B cell (primary cell): ENCODE measurements around the gene ARPC1A. TPM values are rescaled to one million over a fixed set of nuclear protein-coding genes. Genes with fewer than 3 reads are reported as not detected.
"Not testable (repeated sequence)": the region's sequence is repeated elsewhere in the genome, so short reads cannot be mapped to it uniquely, and the experiment has no call there.

Experiments
- ATAC-seq: fragments of 200-7000 bp; cut with Tn5 transposase; one replicate; pipeline ENCODE4 v1.10.0; 2021; ENCODE audit warnings: low read depth, mild to moderate bottlenecking, moderate number of reproducible peaks, moderate library complexity
- CTCF ChIA-PET: fragments of 350-600 bp; sonication (Branson Sonifier 250); formaldehyde crosslinking; loops from one replicate; lab custom pipeline; 2021; ENCODE audit warnings: antibody characterized with exemption, inconsistent platforms; lab: Charles Lee
- POLR2A ChIA-PET: fragments of 350-600 bp; sonication (Branson Sonifier 250); formaldehyde crosslinking; loops from one replicate; lab custom pipeline; 2021; ENCODE audit warnings: antibody characterized with exemption; lab: Charles Lee
- DNase-seq: peaks from one replicate; pipeline ENCODE4 v3.0.0; 2013
- H2AFZ ChIP-seq: 2 replicates; pipeline ENCODE4 v1.6.1; 2012; ENCODE audit warnings: mild to moderate bottlenecking, low read depth, low read length; ENCODE audit not compliant: insufficient read depth, poor library complexity, severe bottlenecking
- H3K27ac ChIP-seq, 2 donors: 1 replicate in 1 of 2; 2 replicates in 1 of 2; pipeline ENCODE4 v1.5.1; 2012 to 2013; ENCODE audit warnings: low read length in 2 of 2, mild to moderate bottlenecking in 2 of 2, moderate library complexity in 1 of 2
- H3K27me3 ChIP-seq, 4 experiments: fragments of 200-600 bp in 1 of 4; sonication (generic) in 1 of 4; replicated peaks in 1 of 4; 1 replicate in 2 of 4; 2 replicates in 2 of 4; pipeline versions ENCODE4 v1.6.1 to v1.7.0; 2013 to 2016; ENCODE audit warnings: low read length in 3 of 4, mild to moderate bottlenecking in 2 of 4, mixed read lengths in 1 of 4, moderate library complexity in 1 of 4; ENCODE audit not compliant: insufficient read depth in 4 of 4, control insufficient read depth in 3 of 4; ENCODE audit errors: control extremely low read depth in 1 of 4
- H3K36me3 ChIP-seq, 2 experiments: replicated peaks in 1 of 2; 1 replicate in 1 of 2; 2 replicates in 1 of 2; pipeline versions ENCODE4 v1.6.1 to v1.7.1; 2013; ENCODE audit warnings: low read length in 1 of 2; ENCODE audit not compliant: insufficient read depth in 2 of 2, control insufficient read depth in 1 of 2; ENCODE audit errors: control extremely low read depth in 1 of 2, extremely low read depth in 1 of 2
- H3K4me1 ChIP-seq, 2 donors: fragments of 200-600 bp in 1 of 2; sonication (generic) in 1 of 2; 1 replicate in 1 of 2; 2 replicates in 1 of 2; pipeline versions ENCODE4 v1.5.1 to v1.6.1; 2013 to 2017; ENCODE audit warnings: low read length in 2 of 2; ENCODE audit not compliant: control insufficient read depth in 2 of 2, insufficient read depth in 2 of 2
- H3K4me2 ChIP-seq: replicated peaks from 2 replicates; pipeline ENCODE3; 2012; ENCODE audit warnings: mild to moderate bottlenecking, low read depth, low read length; ENCODE audit not compliant: poor library complexity, severe bottlenecking
- H3K4me3 ChIP-seq, 5 experiments: fragments of 200-600 bp in 1 of 5; sonication (generic) in 1 of 5; 1 replicate in 3 of 5; 2 replicates in 2 of 5; pipeline versions ENCODE4 v1.5.1 to v1.7.0; 2011 to 2016; ENCODE audit warnings: low read length in 4 of 5, mild to moderate bottlenecking in 4 of 5, low read depth in 2 of 5, control low read depth in 1 of 5, moderate library complexity in 1 of 5; ENCODE audit not compliant: insufficient read depth in 1 of 5; ENCODE audit errors: control extremely low read depth in 1 of 5, extremely low read depth in 1 of 5
- H3K79me2 ChIP-seq: fragments of 200-600 bp; sonication (generic); one replicate; pipeline ENCODE4 v1.6.0; 2016; ENCODE audit warnings: low read length; ENCODE audit not compliant: control insufficient read depth, insufficient read depth
- H3K9ac ChIP-seq: fragments of 200-600 bp; sonication (generic); 2 replicates; pipeline ENCODE4 v1.6.1; 2017; ENCODE audit warnings: mild to moderate bottlenecking, low read length, moderate library complexity
- H3K9me3 ChIP-seq, 3 donors: one replicate each; pipeline versions ENCODE4 v1.6.1 to v1.7.1; 2013; ENCODE audit warnings: low read length in 2 of 3; ENCODE audit not compliant: control insufficient read depth in 2 of 3, insufficient read depth in 1 of 3; ENCODE audit errors: control extremely low read depth in 1 of 3
- H4K20me1 ChIP-seq: 2 replicates; pipeline ENCODE4 v1.6.0; 2012; ENCODE audit warnings: mild to moderate bottlenecking, low read length; ENCODE audit not compliant: insufficient read depth, control insufficient read depth, poor library complexity, severe bottlenecking
- H3K27ac Mint-ChIP-seq: one replicate; pipeline ENCODE4 v1.8.0; 2021; ENCODE audit warnings: mixed read lengths
- H3K27me3 Mint-ChIP-seq: one replicate; pipeline ENCODE4 v1.8.0; 2021; ENCODE audit warnings: mixed read lengths
- H3K4me1 Mint-ChIP-seq: one replicate; pipeline ENCODE4 v1.8.0; 2021; ENCODE audit warnings: mixed read lengths
- H3K4me3 Mint-ChIP-seq: one replicate; pipeline ENCODE4 v1.8.0; 2021; ENCODE audit warnings: mixed read lengths
- H3K9me3 Mint-ChIP-seq: one replicate; pipeline ENCODE4 v1.8.0; 2022; ENCODE audit warnings: mixed read lengths; ENCODE audit not compliant: insufficient read depth
- EZH2 ChIP-seq: IDR thresholded peaks from 2 replicates; pipeline ENCODE4 v1.6.1; 2012; ENCODE audit warnings: borderline replicate concordance, low read depth, mild to moderate bottlenecking, moderate library complexity, low read length; ENCODE audit not compliant: insufficient read depth, poor library complexity, severe bottlenecking
- WGBS: methylation state at CpG from one replicate; pipeline ENCODE4 v1.1.5; 2013; ENCODE audit warnings: missing lambda C conversion rate; ENCODE audit not compliant: insufficient coverage; 5-methylcytosine and 5-hydroxymethylcytosine counted together
- intact Hi-C: fragments of 100-400 bp; cut with micrococcal nuclease; formaldehyde crosslinking; loops from one replicate; pipeline ENCODE4 v1.10.0; 2022
- polyA plus RNA-seq: library from polyadenylated mRNA; depleted of rRNA; stranded (reverse); fragments of >200 nt; gene quantifications from 2 replicates; pipeline ENCODE4 v1.2.3, GENCODE V29; 2012
- total RNA-seq, 2 donors: library from RNA; stranded (reverse); fragments of 120-200 nt in 1 of 2; gene quantifications; 1 replicate in 1 of 2; 2 replicates in 1 of 2; pipeline versions ENCODE4 v1.2.3 to v1.2.4, GENCODE V29; 2013 to 2022
- TF ChIP-seq, protein P1 (sequence below): fragments of 200-600 bp; IDR thresholded peaks from one replicate; pipeline ENCODE4 v1.8.0; 2022; ENCODE audit warnings: antibody characterized with exemption, mild to moderate bottlenecking

Gene ARPC1A
- total and polyA plus RNA-seq, 2 donors (not counting 1 experiment from before 2014, with no cell fraction given), result 41.7 to 45.5 TPM

DNA sequence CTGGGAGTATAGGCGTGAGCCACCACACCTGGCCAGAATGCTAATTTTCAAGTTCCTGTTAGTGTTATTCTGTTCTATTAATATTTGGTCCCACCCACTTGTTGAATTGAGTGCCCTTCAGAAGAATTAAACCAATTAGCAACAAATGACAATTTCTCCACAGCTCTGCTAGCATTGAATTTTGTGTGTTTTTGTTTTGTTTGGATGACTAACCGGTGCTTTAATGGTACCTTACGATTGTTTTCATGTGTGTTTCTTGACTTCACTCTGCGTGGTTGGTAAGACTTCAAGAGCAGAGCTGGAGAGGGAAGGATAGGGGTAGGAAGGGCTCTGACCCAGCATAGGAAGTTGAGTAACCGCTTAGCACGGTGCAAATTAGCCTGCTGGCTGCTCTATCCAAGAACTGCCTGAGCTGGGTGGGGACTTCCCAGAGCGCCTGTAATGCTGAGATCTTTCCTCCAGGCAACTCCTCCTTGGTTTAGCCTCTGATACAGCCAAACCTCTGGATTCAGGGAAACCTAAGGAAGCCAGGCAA is 53.4 kb downstream of the ARPC1A start:
- Mint-ChIP-seq H3K27me3 (no peaks in the 10 kb centered on the region), H3K9me3 (no peaks in the 10 kb centered on the region), H3K27ac (peak overlapping the region; percentile 92), H3K4me1 (peaks cover 51% of the 10 kb centered on the region), H3K4me3 (peak overlapping the region; percentile 80)
- peak overlapping the region; percentile 68 for H3K9ac ChIP-seq
- peak overlapping the region; percentile 94 to 96 for H3K27ac ChIP-seq
- ChIA-PET POLR2A (interaction anchor here (0.7 to 2.6 kb wide), 5 partner anchors 14 to 236 kb away, joined by 3 to 15 read pairs (median 4); partner anchors contain the start of genes BUD31, PDAP1 and ZNF394), CTCF (interaction anchor here (2.0 to 2.4 kb wide), 2 partner anchors 14 to 29 kb away, joined by 8 to 10 read pairs; partner anchors contain the start of genes BUD31 and PDAP1)
- intact Hi-C loops, result loop anchor here (10.0 kb wide), 3 partner anchors 96 to 234 kb away; partner anchors contain the start of genes FAM200A, SMURF1, ZNF655 and ZNF789
- peaks cover 61 to 87% of the 10 kb centered on the region in 2 donors for H3K4me1 ChIP-seq
- TF ChIP-seq, protein P1, sequence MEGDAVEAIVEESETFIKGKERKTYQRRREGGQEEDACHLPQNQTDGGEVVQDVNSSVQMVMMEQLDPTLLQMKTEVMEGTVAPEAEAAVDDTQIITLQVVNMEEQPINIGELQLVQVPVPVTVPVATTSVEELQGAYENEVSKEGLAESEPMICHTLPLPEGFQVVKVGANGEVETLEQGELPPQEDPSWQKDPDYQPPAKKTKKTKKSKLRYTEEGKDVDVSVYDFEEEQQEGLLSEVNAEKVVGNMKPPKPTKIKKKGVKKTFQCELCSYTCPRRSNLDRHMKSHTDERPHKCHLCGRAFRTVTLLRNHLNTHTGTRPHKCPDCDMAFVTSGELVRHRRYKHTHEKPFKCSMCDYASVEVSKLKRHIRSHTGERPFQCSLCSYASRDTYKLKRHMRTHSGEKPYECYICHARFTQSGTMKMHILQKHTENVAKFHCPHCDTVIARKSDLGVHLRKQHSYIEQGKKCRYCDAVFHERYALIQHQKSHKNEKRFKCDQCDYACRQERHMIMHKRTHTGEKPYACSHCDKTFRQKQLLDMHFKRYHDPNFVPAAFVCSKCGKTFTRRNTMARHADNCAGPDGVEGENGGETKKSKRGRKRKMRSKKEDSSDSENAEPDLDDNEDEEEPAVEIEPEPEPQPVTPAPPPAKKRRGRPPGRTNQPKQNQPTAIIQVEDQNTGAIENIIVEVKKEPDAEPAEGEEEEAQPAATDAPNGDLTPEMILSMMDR, result no peak
- no peak for TF ChIP-seq EZH2
- H3K36me3 ChIP-seq, result peaks cover 0 to 23% of the 10 kb centered on the region in 2 experiments
- peak overlapping the region; percentile 40 to 72 (median 48) for H3K4me3 ChIP-seq
- H3K27me3 ChIP-seq, result no peaks in the 10 kb centered on the region
- 10% methylated on average over 6 of the region's 7 CpGs for WGBS
- ATAC-seq (no peak), DNase-seq (peak; percentile 70)
- peaks cover 63% of the 10 kb centered on the region for H4K20me1 ChIP-seq
- no peaks in the 10 kb centered on the region for H3K9me3 ChIP-seq
- no peak overlapping the region for H2AFZ ChIP-seq
- H3K79me2 ChIP-seq, result peaks cover 78% of the 10 kb centered on the region
- peak overlapping the region; percentile 96 for H3K4me2 ChIP-seq

DNA sequence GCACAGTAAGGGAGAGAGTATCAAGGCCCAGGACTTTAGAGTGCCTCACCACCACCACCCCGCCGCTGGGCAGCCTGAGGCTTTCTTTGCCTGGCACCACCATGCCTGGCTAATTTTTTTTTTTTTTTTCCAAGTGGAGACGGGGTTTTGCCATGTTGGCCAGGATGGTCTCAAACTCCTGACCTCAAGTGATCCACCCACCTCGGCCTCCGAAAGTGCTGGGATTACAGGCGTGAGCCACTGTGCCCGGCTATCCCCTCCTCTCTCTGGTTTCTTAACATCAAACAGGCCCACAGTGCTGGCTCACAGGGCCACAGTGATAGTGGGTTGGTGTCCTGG is 54.0 kb downstream of the ARPC1A start:
- POLR2A ChIA-PET, result interaction anchor here (0.7 to 2.6 kb wide), 5 partner anchors 9 to 237 kb away, joined by 3 to 15 read pairs (median 4); partner anchors contain the start of genes BUD31, PDAP1 and ZNF394
- Histone ChIP-seq H3K4me2 (peak overlapping the region; percentile 96), H4K20me1 (peaks cover 68% of the 10 kb centered on the region), H3K36me3 (peaks cover 0 to 23% of the 10 kb centered on the region in 2 experiments), H3K4me3 (peak overlapping the region; percentile 40 to 72 (median 48)), H3K79me2 (peaks cover 79% of the 10 kb centered on the region), H3K27ac (peak overlapping the region; percentile 94 to 96), H3K4me1 (peaks cover 61 to 92% of the 10 kb centered on the region in 2 donors), H3K9ac (peak overlapping the region; percentile 68)
- H3K4me3 Mint-ChIP-seq, result peak overlapping the region; percentile 90
- not testable (repeated sequence) for H3K27me3 ChIP-seq, DNase-seq, H2AFZ ChIP-seq, H3K27me3 Mint-ChIP-seq, H3K9me3 ChIP-seq, H3K9me3 Mint-ChIP-seq
- CTCF ChIA-PET, result interaction anchor here (2.0 to 2.4 kb wide), 2 partner anchors 15 to 29 kb away, joined by 8 to 10 read pairs; partner anchors contain the start of genes BUD31 and PDAP1
- intact Hi-C loops, result loop anchor here (1.0 to 10.0 kb wide), 4 partner anchors 29 to 235 kb away; partner anchors contain the start of genes BUD31, FAM200A, PDAP1 and SMURF1
- peak overlapping the region; percentile 92 for H3K27ac Mint-ChIP-seq
- H3K4me1 Mint-ChIP-seq, result peaks cover 56% of the 10 kb centered on the region
- WGBS, result 28% methylated on average over 5 of the region's 7 CpGs
- peak; percentile 3 for ATAC-seq
